SJCRH30 (cell line): Measurements from ENCODE around the gene FBXL17. TPM values are rescaled to one million over a fixed set of nuclear protein-coding genes. Genes with fewer than 3 reads are reported as not detected.

Experiments
- DNase-seq, 2 experiments: peaks; one replicate each; pipeline ENCODE4 v3.0.0-alpha.2; 2015 to 2020
- H3K27ac ChIP-seq: fragments of 250-450 bp; sonication (Bioruptor Pico); 2 replicates; pipeline ENCODE4 v1.5.1; 2020; ENCODE audit warnings: mild to moderate bottlenecking, moderate library complexity
- H3K27me3 ChIP-seq: fragments of 250-450 bp; sonication (Bioruptor Pico); 2 replicates; pipeline ENCODE4 v1.5.1; 2020; ENCODE audit warnings: mild to moderate bottlenecking, moderate library complexity
- H3K36me3 ChIP-seq: fragments of 250-450 bp; sonication (Bioruptor Pico); 2 replicates; pipeline ENCODE4 v1.5.1; 2020; ENCODE audit warnings: mild to moderate bottlenecking, moderate library complexity
- H3K4me1 ChIP-seq: fragments of 250-450 bp; sonication (Bioruptor Pico); 2 replicates; pipeline ENCODE4 v1.5.1; 2020; ENCODE audit warnings: mild to moderate bottlenecking, moderate library complexity
- H3K4me3 ChIP-seq: fragments of 250-450 bp; sonication (Bioruptor Pico); 2 replicates; pipeline ENCODE4 v1.5.1; 2020; ENCODE audit warnings: mild to moderate bottlenecking, moderate library complexity
- H3K9me3 ChIP-seq: fragments of 250-450 bp; sonication (Bioruptor Pico); replicated peaks from 2 replicates; pipeline ENCODE4 v1.5.1; 2020; ENCODE audit warnings: mild to moderate bottlenecking, moderate library complexity
- total RNA-seq: library from RNA; depleted of rRNA; stranded (reverse); fragments of >200 nt; shearing (Covaris generic); gene quantifications from 2 replicates; pipeline ENCODE4 v1.2.3, GENCODE V29; 2014

The FBXL17 gene
- total RNA-seq, 1 experiment from 2014 or later: 7.1 TPM

DNA sequence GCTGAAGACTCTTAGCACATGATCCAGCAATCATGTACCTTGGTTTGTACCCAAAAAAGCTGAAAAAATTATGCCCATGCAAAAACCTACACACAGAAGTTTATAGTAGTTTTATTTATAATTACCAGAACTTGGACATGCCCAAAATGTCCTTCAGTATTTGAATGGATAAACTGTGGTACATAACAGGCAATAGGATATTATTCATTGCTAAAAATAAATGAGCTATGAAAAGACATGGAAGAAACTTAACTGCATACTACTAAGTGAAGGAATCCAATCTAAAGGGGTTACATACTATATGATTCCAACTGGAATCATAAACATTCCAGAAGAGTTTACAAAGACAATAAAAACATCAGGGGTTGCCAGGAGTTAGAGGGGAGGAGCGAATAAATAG lies 25.6 kb downstream of the FBXL17 start:
- no peaks in the 10 kb centered on the region for H3K4me1 ChIP-seq
- H3K36me3 ChIP-seq: peaks cover 6% of the 10 kb centered on the region; the same call in 1 of the 2 replicates
- no peak overlapping the region for H3K4me3 ChIP-seq
- no peak overlapping the region for H3K27ac ChIP-seq
- no peaks in the 10 kb centered on the region for H3K27me3 ChIP-seq
- no peaks in the 10 kb centered on the region for H3K9me3 ChIP-seq
- DNase-seq: no peak

DNA sequence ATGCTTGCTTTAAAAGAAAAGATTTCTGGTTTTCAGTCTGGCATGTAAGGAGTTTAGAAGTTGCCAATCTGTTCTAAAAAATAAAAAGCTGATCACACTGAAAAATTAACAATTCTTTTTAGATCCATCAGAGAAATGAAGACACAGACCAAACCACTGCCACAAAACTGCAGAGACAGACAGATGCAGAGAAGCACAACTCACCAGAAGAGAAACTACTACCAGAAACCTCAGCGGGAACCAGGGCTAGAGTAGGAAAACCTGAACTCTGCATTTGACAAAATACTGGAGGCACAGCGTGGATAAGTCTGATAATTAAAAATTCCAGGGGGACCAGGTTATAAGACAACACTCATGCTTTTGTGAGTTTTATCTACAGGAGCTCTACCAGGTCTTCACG lies 28.8 kb downstream of the FBXL17 start:
- Histone ChIP-seq H3K4me1 (no peaks in the 10 kb centered on the region), H3K36me3 (no peaks in the 10 kb centered on the region), H3K27me3 (no peaks in the 10 kb centered on the region), H3K4me3 (no peak overlapping the region), H3K9me3 (no peaks in the 10 kb centered on the region), H3K27ac (no peak overlapping the region)
- DNase-seq: no peak

GRCh38 chr5:108345541-108346171 lies 36.2 kb downstream of the FBXL17 start:
- peak in 1 of 2 experiments; percentile 75 for DNase-seq
- no peaks in the 10 kb centered on the region for H3K27me3 ChIP-seq
- no peaks in the 10 kb centered on the region for H3K36me3 ChIP-seq
- H3K4me1 ChIP-seq: no peaks in the 10 kb centered on the region
- H3K27ac ChIP-seq: no peak overlapping the region
- H3K9me3 ChIP-seq: no peaks in the 10 kb centered on the region
- H3K4me3 ChIP-seq: no peak overlapping the region

- Histone ChIP-seq H3K9me3 (no peaks in the 10 kb centered on the region), H3K4me1 (no peaks in the 10 kb centered on the region), H3K4me3 (no peak overlapping the region), H3K36me3 (no peaks in the 10 kb centered on the region), H3K27ac (no peak overlapping the region), H3K27me3 (no peaks in the 10 kb centered on the region)
- no peak for DNase-seq
Measured at GRCh38 chr5:108344103-108344822, 37.6 kb downstream of the FBXL17 start.

- H3K36me3 ChIP-seq: no peaks in the 10 kb centered on the region
- no peak overlapping the region for H3K27ac ChIP-seq
- H3K27me3 ChIP-seq: no peaks in the 10 kb centered on the region
- H3K9me3 ChIP-seq: no peaks in the 10 kb centered on the region
- H3K4me3 ChIP-seq: no peak overlapping the region
- DNase-seq: no peak
- no peaks in the 10 kb centered on the region for H3K4me1 ChIP-seq
Measured at GRCh38 chr5:108341866-108342265, 40.0 kb downstream of the FBXL17 start.

DNA sequence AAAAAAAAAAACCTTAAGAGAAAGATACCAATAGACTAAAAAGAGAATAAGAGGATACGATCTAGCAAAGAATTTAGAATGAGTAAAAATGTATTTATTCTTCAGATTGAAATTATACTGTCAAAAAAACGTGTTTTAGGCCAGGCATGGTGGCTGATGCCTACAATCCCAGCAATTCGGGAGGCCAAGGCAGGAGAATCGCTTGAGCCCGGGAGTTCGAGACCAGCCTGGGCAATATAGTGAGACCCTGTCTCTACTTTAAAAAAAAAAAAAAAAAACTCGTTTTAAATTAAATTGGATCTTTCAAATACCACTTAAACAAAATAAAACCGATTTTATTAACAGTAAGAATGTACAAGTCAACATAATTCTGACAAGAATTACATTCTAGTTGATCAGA lies 41.8 kb downstream of the FBXL17 start:
- H3K9me3 ChIP-seq: no peaks in the 10 kb centered on the region
- H3K27ac ChIP-seq: no peak overlapping the region
- H3K27me3 ChIP-seq: no peaks in the 10 kb centered on the region
- H3K4me3 ChIP-seq: no peak overlapping the region
- peaks cover 4% of the 10 kb centered on the region for H3K4me1 ChIP-seq
- no peaks in the 10 kb centered on the region for H3K36me3 ChIP-seq
- no peak for DNase-seq

GRCh38 chr5:108339220-108339619 lies 42.7 kb downstream of the FBXL17 start:
- Histone ChIP-seq H3K9me3 (no peaks in the 10 kb centered on the region), H3K4me1 (peaks cover 4% of the 10 kb centered on the region), H3K36me3 (no peaks in the 10 kb centered on the region), H3K27ac (no peak overlapping the region), H3K4me3 (no peak overlapping the region), H3K27me3 (no peaks in the 10 kb centered on the region)
- DNase-seq: no peak

GRCh38 chr5:108334225-108334624 lies 47.7 kb downstream of the FBXL17 start:
- DNase-seq: no peak
- Histone ChIP-seq H3K4me3 (no peak overlapping the region), H3K27me3 (no peaks in the 10 kb centered on the region), H3K4me1 (peaks cover 4% of the 10 kb centered on the region), H3K9me3 (no peaks in the 10 kb centered on the region), H3K36me3 (0 out of 2 replicates have a peak, but pooled peaks cover 4% of the 10 kb centered on the region), H3K27ac (no peak overlapping the region)

GRCh38 chr5:108326982-108327381 lies 54.9 kb downstream of the FBXL17 start:
- H3K4me3 ChIP-seq: no peak overlapping the region
- no peak for DNase-seq
- H3K4me1 ChIP-seq: no peaks in the 10 kb centered on the region
- no peaks in the 10 kb centered on the region for H3K27me3 ChIP-seq
- H3K9me3 ChIP-seq: no peaks in the 10 kb centered on the region
- H3K36me3 ChIP-seq: no peaks in the 10 kb centered on the region
- no peak overlapping the region for H3K27ac ChIP-seq

DNA sequence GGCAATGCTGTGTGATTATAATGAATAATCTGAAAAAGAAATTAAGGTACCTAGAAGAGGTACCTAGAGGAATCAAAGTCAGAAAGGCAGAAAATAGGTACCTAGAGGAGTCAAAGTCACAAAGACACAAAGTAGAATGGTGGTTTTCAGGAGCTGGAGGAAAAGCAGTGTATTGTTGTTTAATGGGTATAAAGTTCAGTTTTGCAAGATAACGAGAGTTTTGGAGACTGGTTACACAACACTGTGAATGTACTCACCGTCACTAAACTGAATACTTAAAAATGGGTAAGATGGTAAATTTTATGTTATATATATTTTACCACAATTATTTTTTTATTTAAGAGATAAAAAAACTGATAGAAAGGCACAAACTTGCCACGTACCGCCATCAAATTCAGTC lies 57.0 kb downstream of the FBXL17 start:
- Histone ChIP-seq H3K27ac (no peak overlapping the region), H3K9me3 (no peaks in the 10 kb centered on the region), H3K4me3 (no peak overlapping the region), H3K4me1 (no peaks in the 10 kb centered on the region), H3K27me3 (no peaks in the 10 kb centered on the region), H3K36me3 (no peaks in the 10 kb centered on the region)
- no peak for DNase-seq

- no peak overlapping the region for H3K27ac ChIP-seq
- no peaks in the 10 kb centered on the region for H3K36me3 ChIP-seq
- H3K4me1 ChIP-seq: no peaks in the 10 kb centered on the region
- H3K27me3 ChIP-seq: no peaks in the 10 kb centered on the region
- no peak overlapping the region for H3K4me3 ChIP-seq
- H3K9me3 ChIP-seq: no peaks in the 10 kb centered on the region
- no peak for DNase-seq
Measured at GRCh38 chr5:108321341-108321740, 60.6 kb downstream of the FBXL17 start.

DNA sequence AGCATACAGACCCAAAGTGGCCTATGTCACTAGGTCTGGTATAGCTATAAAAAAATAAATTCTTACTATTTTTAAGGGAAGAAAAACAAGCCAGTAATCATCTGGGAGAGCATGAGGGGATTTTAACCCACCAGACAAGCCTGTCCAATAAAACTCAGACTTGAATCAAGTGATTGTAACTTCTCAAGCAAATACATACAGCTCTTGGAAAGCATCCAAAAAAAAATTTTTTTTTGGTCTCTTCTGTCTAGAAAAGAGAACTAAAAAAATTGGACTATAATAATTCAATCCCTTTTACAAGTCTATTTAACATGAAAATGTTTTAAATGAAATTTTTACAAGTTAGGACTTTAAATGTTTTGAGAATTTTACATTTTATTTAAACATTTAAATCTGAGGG lies 61.7 kb downstream of the FBXL17 start:
- Histone ChIP-seq H3K4me3 (no peak overlapping the region), H3K27ac (no peak overlapping the region), H3K27me3 (no peaks in the 10 kb centered on the region), H3K36me3 (no peaks in the 10 kb centered on the region; the same call in 1 of the 2 replicates), H3K4me1 (0 out of 2 replicates have a peak, but pooled peaks cover 6% of the 10 kb centered on the region), H3K9me3 (no peaks in the 10 kb centered on the region)
- DNase-seq: peak in 1 of 2 experiments; percentile 27

DNA sequence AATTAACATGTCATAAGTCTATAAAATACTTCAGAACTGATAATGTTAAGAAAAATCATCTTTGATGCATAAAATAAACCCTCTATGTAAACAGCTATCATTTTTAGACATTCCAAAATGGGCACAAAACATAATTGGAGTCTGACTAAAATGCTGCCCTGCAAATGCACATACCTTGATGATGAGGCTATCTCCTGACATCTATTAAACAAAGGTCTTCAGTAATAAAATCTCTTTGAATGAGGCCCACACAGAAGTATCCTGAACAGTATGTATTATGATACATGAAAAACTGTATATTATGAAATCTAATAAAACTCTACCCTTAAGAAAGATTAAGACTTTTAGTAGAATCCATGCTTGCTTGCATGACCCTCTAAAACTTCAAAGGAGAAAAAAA lies 66.1 kb downstream of the FBXL17 start:
- peaks cover 6% of the 10 kb centered on the region; the same call in 1 of the 2 replicates for H3K4me1 ChIP-seq
- no peaks in the 10 kb centered on the region for H3K27me3 ChIP-seq
- H3K9me3 ChIP-seq: no peaks in the 10 kb centered on the region
- DNase-seq: peak in 1 of 2 experiments; percentile 24
- H3K4me3 ChIP-seq: no peak overlapping the region
- no peak overlapping the region for H3K27ac ChIP-seq
- H3K36me3 ChIP-seq: no peaks in the 10 kb centered on the region; the same call in 1 of the 2 replicates

GRCh38 chr5:108312258-108312657 lies 69.6 kb downstream of the FBXL17 start:
- Histone ChIP-seq H3K27me3 (no peaks in the 10 kb centered on the region), H3K36me3 (no peaks in the 10 kb centered on the region; the same call in 1 of the 2 replicates), H3K4me1 (peaks cover 6% of the 10 kb centered on the region; the same call in 1 of the 2 replicates), H3K4me3 (no peak overlapping the region), H3K27ac (no peak overlapping the region), H3K9me3 (no peaks in the 10 kb centered on the region)
- DNase-seq: no peak

DNA sequence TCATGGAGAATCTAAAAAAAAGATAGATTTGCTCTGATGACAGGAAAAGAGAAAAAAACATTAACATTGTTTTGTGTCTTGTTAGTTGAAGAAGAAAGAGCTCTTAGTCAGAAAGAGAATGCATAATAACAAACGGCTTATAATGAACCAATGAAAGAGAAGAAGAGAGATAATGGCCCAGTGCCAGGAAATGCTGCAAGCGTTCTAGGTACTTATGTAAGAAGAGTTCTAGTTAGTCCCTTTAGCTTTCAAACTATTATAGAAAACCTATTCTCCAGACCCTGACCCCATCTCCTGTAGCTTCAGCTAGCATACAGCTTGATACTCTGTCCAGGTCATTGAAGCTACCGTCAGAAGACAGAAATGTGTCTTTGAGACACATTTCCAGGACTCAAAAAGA lies 70.2 kb downstream of the FBXL17 start:
- Histone ChIP-seq H3K4me1 (peaks cover 6% of the 10 kb centered on the region; the same call in 1 of the 2 replicates), H3K36me3 (no peaks in the 10 kb centered on the region; the same call in 1 of the 2 replicates), H3K27me3 (no peaks in the 10 kb centered on the region), H3K4me3 (no peak overlapping the region), H3K27ac (no peak overlapping the region), H3K9me3 (no peaks in the 10 kb centered on the region)
- DNase-seq: no peak
